ENCODE results near the gene SRSF10.
"Not testable (repeated sequence)": the region's sequence is repeated elsewhere in the genome, so short reads cannot be mapped to it uniquely, and the experiment has no call there.

Gene SRSF10

GRCh38 chr1:23996700-23997229 is 16.6 kb upstream of the SRSF10 start:
- DNase-seq = no peak

GRCh38 chr1:23995431-23995837 is 15.3 kb upstream of the SRSF10 start:
- DNase-seq = no peak

- DNase-seq = not testable (repeated sequence)
Observed at GRCh38 chr1:23992011-23992410, 11.9 kb upstream of the SRSF10 start.

- DNase-seq = no peak
Observed at GRCh38 chr1:23989263-23989662, 9.1 kb upstream of the SRSF10 start.

- DNase-seq = not testable (repeated sequence)
Observed at GRCh38 chr1:23987038-23987437, 6.9 kb upstream of the SRSF10 start.

- no peak for DNase-seq
Observed at GRCh38 chr1:23984417-23985186, 4.5 kb upstream of the SRSF10 start.

GRCh38 chr1:23980728-23981070 is 572 bp upstream of the SRSF10 start:
- DNase-seq = peak; percentile 77 to 82

GRCh38 chr1:23979387-23979880 is 693 bp downstream of the SRSF10 start:
- DNase-seq = no peak

- no peak for DNase-seq
Observed at GRCh38 chr1:23978805-23979204, 1.3 kb downstream of the SRSF10 start.

- no peak for DNase-seq
Observed at GRCh38 chr1:23977854-23978191, 2.3 kb downstream of the SRSF10 start.

GRCh38 chr1:23977187-23977853 is 2.8 kb downstream of the SRSF10 start:
- DNase-seq = no peak

- DNase-seq = no peak
Observed at GRCh38 chr1:23967871-23968270, 12.3 kb downstream of the SRSF10 start.

GRCh38 chr1:23966973-23967493 is 13.1 kb downstream of the SRSF10 start:
- no peak for DNase-seq

- no peak for DNase-seq
Observed at GRCh38 chr1:23964790-23965740, 15.1 kb downstream of the SRSF10 start.

GRCh38 chr1:23964235-23964668 is 15.9 kb downstream of the SRSF10 start:
- DNase-seq = no peak

GRCh38 chr1:23963617-23964234 is 16.4 kb downstream of the SRSF10 start:
- DNase-seq = no peak

GRCh38 chr1:23960291-23961020 is 19.7 kb downstream of the SRSF10 start:
- no peak for DNase-seq

GRCh38 chr1:23959461-23960290 is 20.5 kb downstream of the SRSF10 start, which contains the start of gene PNRC2:
Gene PNRC2, plus strand, starts transcription at chr1:23959828. Its CDS starts 1,630 bp downstream, at chr1:23961458.
- peak; percentile 96 to 97 for DNase-seq

GRCh38 chr1:23958810-23959460 is 21.2 kb downstream of the SRSF10 start:
- peak; percentile 91 to 95 for DNase-seq
